NCI-H524 treated with DMSO at 0.1 percent for 48 hours (cell line): ENCODE results near the gene TNFRSF6B.

Source experiments
- DNase-seq: peaks from one replicate; lab custom pipeline; 2025; lab: John Stamatoyannopoulos, UW

The TNFRSF6B gene

GRCh38 chr20:63686094-63686491 lies 10.4 kb upstream of the TNFRSF6B start:
- no peak for DNase-seq

GRCh38 chr20:63686492-63687321 lies 9.7 kb upstream of the TNFRSF6B start:
- no peak for DNase-seq

GRCh38 chr20:63687419-63688178 lies 8.9 kb upstream of the TNFRSF6B start:
- DNase-seq = no peak

- DNase-seq = no peak
These were observed 8.0 kb upstream of the TNFRSF6B start for GRCh38 chr20:63688228-63689045.

GRCh38 chr20:63689046-63690002 lies 7.1 kb upstream of the TNFRSF6B start:
- no peak for DNase-seq

- no peak for DNase-seq
These were observed 6.2 kb upstream of the TNFRSF6B start for GRCh38 chr20:63690003-63690897.

GRCh38 chr20:63690898-63691710 lies 5.3 kb upstream of the TNFRSF6B start:
- no peak for DNase-seq

GRCh38 chr20:63691711-63692435 lies 4.6 kb upstream of the TNFRSF6B start:
- DNase-seq = no peak

- DNase-seq = no peak
These were observed 3.9 kb upstream of the TNFRSF6B start for GRCh38 chr20:63692436-63693082.

GRCh38 chr20:63693083-63693732 lies 3.2 kb upstream of the TNFRSF6B start:
- DNase-seq = no peak

GRCh38 chr20:63693733-63694583 lies 2.5 kb upstream of the TNFRSF6B start:
- DNase-seq = no peak

- no peak for DNase-seq
These were observed 1.6 kb upstream of the TNFRSF6B start for GRCh38 chr20:63694584-63695423.

GRCh38 chr20:63695424-63696305 lies 787 bp upstream of the TNFRSF6B start:
- DNase-seq = no peak

GRCh38 chr20:63696306-63696627 lies 185 bp upstream of the TNFRSF6B start:
- no peak for DNase-seq

- DNase-seq = no peak
These were observed 960 bp downstream of the TNFRSF6B start for GRCh38 chr20:63697357-63697867.
